NCI-H2196 (cell line): Measurements from ENCODE around the gene PCLO.
"Not testable (repeated sequence)": the region's sequence is repeated elsewhere in the genome, so short reads cannot be mapped to it uniquely, and the experiment has no call there.

ENCODE experiments used
- DNase-seq: peaks from one replicate; lab custom pipeline; 2025; ENCODE audit not compliant: unreplicated experiment; lab: John Stamatoyannopoulos, UW

The PCLO gene

GRCh38 chr7:82965088-82966036, 197.3 kb downstream of the PCLO start:
- DNase-seq = no peak

- no peak for DNase-seq
Observed at GRCh38 chr7:82964150-82964882, 198.4 kb downstream of the PCLO start.

DNA sequence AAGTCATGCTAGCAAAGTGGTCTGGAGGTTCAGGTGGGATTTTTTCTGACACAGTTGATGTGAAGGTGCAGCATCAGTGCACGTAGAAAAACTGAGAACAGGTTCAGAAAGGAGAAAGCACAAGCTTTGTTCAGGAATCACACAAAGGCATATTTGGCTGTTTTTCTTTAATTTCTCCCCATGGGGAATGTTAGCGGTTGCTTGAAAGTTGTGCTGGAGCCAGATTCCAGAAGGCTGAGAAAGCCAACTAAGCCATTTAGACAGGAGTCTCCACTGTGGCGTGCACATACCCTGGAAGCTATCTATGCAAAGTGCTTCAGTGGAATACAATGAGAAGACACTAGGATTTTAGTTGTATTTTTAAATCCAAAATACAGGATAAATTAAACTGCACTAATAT, 201.4 kb downstream of the PCLO start:
- no peak for DNase-seq

GRCh38 chr7:82959528-82959927, 203.2 kb downstream of the PCLO start:
- DNase-seq = no peak

GRCh38 chr7:82957521-82957920, 205.2 kb downstream of the PCLO start:
- DNase-seq = no peak

DNA sequence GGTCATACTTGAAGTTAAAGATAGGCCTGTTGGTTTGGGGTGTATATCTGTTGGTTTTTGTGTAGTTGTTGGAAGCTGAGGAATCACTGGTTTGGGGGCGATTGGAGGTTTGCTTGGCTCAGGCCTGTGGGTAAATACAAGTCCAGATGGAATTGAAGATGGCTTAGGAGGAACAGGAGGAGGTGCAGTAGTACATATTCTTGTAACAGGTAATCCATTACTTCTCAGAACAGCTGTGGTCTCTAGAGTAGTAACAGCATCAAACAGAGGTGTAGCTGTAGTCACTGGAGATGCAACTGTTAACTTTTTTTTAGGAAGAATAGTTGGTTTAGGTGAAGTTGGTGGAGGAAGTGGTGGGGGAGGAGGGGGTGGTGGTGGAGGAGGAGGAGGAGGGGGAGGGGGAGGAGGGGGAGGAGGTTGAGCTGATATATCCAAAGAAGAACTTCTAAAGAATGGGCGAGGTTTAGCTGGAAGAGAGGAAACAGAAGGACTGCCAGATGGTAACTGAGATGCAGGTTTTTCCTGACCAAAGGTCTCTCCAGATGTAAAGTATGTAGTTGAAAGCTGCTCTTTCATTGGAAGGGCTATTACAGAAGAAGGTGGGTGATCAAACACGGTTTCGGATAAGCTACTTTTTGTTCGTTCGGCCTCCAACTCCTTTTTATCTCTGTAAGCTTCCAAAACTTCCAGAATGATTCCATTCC, 209.2 kb downstream of the PCLO start:
- DNase-seq = no peak

- DNase-seq = no peak
Observed at GRCh38 chr7:82950436-82950835, 212.2 kb downstream of the PCLO start.

DNA sequence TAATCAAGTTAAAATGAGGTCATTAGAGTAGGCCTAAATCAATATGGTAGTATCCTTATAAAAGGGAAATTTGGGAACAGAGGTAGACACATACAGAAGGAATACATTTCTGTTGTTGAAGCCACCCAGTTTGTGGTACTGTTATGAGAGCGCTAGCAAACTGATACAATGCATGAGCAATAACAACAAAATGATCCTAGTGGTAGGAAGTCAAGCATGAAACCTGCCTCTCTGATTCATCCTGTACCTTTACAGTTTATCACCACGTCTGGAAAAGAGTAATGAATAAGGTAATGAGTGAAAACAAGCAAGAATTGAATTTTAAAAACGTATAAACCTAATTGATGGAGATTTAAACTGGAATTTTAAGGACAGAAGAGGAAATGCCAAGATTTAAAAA, 217.2 kb downstream of the PCLO start:
- no peak for DNase-seq

DNA sequence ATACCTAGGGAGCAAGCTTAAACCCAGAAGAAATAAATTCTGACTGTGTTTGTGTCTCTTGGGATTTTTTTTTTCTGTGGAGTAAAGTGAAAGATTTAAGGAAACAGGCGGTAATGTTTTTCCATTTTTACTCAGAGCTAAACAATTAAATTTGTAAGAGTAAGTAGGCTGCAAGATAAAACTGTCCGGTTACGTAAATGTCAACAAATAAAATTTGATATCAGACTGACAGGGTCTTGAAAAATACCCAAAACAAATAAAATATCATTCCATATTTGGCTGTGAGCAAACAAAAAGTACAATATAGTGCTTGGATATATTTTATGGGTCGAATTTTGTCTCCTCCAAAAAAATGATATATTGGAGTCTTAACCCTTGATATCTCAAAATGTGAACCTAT, 217.6 kb downstream of the PCLO start:
- DNase-seq = no peak

DNA sequence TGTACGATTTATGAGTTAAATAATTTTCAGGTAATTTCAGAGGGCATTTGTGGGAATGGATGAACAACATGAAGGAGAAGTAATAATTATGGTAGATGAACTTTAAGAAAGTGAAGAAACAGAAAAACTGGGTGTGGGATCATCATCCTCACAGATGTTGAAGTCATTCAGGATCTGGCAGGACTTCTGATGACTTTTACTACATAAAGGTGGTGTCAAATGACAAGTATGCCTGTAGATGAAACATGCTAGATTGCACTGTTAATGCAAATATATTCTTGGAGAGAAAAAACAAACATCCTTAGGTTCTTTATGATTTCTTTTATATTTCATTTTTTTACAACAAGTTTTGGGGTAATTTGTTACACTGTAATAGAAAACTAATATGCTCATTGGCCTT, 230.2 kb downstream of the PCLO start:
- no peak for DNase-seq

DNA sequence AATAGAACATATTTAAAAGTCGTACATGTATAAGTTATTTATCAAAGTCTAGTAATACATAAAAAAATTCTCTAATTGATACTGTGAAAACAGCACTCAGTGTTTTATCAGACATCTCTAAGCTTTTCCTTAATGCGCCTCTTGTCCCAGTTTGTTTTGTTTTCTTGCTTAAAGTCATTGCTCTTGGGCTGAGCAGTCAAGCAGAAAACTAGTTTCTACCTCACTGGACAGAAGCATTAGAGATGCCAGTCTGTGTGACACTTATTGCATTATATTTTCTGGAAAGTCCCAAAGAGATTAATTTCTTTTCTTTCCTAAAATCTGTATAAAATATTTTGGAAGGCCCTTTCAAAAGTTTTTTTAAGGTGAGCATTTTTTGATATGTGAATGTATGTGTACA, 236.2 kb downstream of the PCLO start:
- DNase-seq = no peak

DNA sequence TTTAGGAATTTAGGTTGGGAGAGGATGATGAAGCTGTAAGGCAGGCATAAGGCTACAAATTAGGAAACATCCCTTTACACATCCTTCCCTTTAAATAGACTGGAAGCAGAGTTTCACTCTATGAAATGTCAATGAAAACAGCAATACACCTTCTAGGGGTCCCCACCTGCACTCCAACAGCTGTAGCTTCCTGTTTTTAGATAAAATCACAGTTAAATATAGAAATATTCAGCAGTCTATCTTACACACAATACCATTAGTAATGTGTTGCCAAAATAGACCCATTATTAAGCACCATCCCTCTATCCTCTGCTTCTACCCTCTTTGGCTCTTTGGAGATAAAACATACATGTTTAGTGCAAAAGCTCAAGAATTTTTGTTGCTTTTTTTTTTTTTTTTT, 237.4 kb downstream of the PCLO start:
- no peak for DNase-seq

DNA sequence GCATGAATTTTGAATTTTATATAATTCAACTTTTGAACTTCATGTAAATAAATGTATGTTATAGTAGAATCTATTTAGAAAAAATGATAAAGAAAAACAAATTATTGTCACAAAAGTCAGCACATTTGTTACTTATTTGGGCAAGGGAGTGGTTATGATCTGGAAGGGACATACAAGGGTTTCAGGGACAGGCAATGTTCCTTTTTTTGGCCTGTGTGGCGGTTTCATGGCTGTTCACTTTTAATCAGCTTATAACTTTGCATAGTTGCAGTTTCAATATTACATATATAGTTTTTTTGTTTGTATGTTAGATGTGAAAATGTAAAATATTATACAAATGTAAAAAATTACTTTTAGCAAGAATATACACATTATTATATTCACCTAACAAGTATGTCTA, 256.2 kb downstream of the PCLO start:
- DNase-seq = no peak

GRCh38 chr7:82904871-82905270, 257.8 kb downstream of the PCLO start:
- DNase-seq = no peak

GRCh38 chr7:82901098-82901497, 261.6 kb downstream of the PCLO start:
- not testable (repeated sequence) for DNase-seq

DNA sequence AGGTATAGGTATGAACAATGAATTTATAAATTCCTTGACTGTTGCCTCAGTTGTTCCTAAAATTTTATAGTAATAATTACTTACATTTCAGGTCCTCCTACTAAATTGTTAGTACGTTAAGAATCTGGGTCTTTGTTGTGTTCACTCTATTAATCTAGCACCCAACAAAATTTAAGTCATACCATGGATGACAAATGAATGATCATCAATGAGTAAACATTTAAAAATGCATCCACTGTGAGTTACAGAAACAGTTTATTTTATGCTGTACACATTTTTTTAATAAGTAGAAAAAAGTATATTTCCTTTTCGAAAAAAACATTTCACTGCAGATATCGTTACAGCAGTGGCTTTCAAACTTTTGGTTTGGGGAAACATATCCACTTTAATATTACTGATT, 265.2 kb downstream of the PCLO start:
- no peak for DNase-seq

- not testable (repeated sequence) for DNase-seq
Observed at GRCh38 chr7:82894341-82894740, 268.3 kb downstream of the PCLO start.

GRCh38 chr7:82886324-82886723, 276.4 kb downstream of the PCLO start:
- DNase-seq = no peak

- no peak for DNase-seq
Observed at GRCh38 chr7:82865856-82866255, 296.8 kb downstream of the PCLO start.

DNA sequence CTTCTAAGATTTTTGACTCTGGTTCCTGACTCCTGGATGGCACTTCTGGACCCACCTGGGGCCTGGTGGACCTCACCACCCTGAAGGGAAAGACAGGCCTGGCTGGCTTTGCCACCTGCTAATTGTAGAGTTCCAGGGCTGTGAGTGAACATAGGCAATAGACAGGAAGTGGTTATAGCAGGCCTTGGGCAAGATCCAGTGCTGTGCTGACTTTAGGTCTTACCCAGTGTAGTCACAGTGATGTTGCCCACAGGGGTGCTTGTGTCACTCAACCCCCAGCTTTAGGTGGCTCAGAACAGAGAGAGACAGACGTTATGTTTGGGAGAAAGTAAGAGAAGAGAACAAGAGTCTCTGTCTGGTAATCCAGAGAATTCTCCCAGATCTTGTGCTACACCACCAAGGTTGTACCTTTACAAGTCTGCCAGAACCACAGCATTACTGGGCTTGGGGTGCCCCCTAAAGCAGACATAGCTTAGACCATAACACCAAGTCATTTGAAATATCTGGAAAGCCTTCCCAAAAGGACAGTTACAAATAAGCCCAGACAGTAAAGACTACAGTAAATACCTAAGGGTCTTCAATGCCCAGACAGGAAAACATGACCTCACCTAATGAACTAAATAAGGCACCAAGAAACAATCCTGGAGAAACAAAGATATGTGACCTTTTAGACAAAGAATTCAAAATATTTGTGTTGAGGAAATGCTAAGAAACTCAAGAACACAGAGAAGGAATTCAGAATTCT, 303.4 kb downstream of the PCLO start:
- no peak for DNase-seq

GRCh38 chr7:82851121-82851520, 311.6 kb downstream of the PCLO start:
- no peak for DNase-seq
